RKO (cell line): ENCODE data around the gene KCNN3.

Source experiments
- DNase-seq: peaks from one replicate; pipeline ENCODE4 v3.0.0-alpha.2; 2016; ENCODE audit warnings: low spot score

KCNN3 gene

DNA sequence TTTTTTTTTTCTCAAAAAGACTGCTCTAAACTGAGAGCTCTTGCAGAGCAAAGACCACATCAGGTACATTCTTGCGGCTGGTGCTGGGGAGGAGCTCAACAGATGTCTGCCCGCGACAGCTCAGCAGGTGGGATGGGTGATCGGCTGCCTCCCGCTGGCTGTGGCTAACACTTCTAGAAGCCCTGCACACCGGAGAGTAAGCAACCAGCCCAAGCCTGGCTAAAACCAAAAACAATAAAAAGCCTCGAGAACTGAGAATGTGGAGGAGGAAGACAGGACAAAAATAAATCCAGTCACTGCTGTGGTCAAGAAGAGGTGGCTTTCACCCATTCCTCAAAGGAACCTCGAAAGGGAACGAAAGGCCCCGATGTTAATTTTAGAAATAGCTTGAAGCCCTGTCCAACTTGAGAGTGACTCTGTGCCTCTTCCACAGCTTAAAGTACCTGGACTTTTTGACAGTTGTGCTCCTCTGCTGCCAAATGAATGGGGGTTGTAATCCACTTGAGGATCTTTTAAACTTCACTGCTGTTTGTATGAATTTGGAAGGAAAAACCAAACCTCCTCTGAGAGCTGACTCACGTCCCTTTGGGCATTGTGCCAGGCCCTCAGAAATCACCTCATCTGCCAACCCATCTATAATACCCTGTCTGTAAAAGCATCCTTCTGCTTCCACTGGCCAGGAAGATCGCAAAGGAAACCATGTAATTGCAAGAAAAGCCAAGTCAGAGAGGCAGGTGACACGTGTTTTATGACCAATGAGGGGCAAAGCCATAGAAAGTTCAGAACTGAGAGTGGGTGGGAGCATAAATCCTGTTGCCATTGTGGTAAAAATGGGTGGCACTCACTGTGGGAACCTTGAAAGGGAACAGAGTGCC, 78.6 kb downstream of the KCNN3 start:
- DNase-seq = peak; percentile 44

DNA sequence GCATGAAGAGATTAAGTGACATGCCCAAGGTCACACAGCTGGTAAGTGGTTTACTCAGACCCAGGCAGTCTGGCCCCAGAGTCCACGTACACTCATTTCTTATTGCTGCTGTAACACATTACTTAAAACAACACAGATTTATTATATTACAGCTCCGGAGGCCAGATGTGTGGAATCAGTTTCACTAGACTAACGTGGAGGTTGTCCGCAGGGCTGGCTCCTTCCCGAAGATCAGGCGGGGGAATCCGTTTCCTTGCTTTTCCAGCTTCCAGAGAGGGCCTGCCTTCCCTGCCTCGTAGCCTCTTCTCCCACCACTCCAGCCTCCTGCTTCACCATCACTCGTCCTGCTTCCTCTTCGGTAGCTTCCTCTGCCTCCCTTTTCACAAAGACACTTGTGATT, 81.2 kb downstream of the KCNN3 start:
- no peak for DNase-seq

DNA sequence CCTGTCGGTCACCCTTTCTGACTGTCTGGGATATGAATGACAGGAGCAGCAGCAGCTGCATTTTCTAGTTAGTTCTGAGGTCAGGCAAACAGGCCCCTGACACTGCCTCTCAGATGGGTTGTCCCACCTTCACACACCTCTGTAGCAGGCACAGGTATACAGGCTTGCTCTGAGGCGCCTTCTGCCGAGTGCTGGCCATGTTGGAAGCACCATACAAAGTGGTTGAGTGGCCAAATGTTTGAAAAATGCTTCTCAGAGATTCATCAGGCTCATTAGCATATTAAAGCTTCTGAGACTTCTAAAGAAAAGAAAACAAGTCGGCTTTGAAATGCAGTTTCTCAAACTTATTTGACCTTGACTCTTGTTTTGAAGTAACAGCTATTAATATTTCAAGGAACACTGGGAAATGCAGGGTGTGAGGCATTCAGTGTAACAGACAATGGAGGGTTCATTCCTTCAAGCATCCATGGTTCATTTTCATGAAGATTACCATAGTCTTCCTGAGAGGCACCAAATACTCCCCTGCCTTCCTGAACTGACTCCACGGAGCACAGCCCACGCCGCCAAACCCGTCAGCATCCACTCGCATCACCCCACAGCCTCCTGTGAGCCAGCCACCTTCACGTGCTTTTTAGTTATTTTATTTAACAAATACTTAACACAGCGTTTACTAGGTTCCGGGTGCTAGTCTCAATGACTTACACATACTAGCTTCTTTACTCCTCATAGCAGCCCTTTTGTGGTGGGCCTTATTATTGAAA, 81.8 kb downstream of the KCNN3 start:
- no peak for DNase-seq

DNA sequence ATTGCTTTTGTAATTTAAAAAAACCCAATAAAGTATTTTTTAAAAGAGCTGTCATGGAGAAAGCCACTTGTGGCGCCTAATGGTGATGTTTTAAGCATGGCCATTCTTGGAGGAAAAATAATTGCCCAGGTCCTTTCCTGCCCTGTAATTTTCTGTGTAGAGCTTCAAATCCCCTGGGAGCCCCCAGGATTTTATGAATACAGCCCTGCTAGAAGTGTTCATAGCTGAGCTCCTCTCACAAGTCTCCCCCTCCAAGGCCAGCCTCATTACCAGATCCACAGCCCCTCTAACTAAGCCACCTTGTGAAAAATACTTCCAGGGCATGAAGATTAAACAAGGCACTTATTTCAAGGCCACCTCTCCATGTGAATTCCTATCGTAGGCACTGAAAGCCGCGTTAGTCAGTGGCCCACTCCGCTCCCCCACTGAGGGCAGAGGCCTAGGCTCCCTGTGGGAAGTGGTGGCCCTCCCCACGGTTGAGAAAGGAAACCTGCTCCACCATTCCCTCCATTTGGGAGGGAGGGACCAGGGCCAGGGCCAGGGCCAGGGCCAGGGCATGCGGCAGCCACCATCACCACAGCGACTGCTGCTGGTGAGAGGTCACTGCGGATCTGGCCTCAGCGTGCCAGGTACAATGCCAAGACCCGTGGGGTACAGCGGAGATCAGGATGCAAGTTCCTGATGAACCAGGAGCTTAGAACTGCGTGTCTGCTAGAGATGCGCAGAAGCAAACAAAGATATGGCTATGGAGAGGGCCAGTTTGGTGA, 83.1 kb downstream of the KCNN3 start:
- no peak for DNase-seq

DNA sequence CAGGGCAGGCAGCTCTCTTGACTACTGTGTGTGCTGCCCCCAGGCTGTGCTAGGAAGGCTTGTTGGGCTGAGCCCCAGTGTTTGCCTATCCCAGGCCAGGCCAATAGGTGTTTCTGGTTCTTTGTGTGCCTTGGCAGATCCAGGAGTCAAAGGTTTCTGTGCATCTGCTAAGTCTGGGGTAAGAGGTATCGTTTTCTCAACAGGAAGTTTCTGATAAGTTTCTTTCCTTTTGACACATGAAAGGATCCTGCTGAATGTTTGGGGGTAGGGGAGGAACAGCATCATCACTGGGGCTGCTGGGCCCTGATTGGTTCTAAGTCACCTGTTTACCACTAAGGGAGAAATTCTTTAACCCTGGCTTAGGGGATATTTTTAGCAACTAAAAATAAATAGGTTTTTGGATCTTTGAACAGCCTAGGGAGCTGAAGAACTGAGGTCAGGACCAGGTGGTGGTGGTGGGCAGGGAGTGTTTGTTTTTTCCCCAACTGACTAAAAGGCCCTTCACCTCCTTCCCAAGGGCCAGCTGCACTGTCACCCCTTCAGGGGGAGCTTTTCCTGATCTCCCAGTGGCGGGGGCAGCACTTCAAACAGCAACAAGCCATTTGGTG, 85.1 kb downstream of the KCNN3 start:
- DNase-seq = no peak

DNA sequence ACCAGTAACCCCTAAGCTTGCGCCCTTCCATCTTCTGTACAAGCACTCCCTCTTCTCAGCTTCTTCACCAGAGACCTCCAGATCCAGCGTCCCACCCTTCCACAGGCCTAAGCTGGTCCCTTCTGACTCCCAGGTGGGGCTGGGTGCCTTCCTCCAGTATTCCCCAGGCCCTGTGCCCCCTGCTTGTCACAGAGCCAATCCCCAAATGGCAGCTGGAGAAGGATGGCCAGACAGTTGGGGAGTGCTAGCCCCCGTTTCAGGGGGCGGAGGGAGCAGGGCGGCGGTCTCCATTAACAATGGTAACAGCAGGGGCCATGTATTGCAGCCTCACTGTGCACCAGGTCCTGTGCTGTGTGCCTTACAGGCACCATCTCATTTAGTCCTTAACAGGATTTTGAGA, 85.7 kb downstream of the KCNN3 start:
- no peak for DNase-seq

DNA sequence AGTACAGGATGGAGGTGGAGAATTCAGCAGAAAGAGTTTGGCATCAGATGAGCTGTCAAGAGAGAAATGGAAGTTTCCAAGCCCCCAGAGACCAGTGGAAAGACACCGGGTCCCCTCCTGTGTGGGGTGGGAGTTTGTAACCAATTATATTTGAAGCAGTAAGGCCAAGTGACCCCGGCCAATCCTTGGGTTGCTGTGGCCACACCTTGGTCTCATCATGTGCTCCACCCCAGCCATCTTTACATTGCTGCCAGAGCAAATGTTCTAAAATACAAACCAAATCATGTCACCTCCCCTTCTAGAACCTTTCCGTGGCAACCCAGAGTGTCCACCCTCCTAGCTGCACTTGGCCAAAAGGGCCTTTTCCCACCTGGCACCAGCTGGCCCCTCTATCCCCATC, 86.1 kb downstream of the KCNN3 start:
- DNase-seq = no peak

DNA sequence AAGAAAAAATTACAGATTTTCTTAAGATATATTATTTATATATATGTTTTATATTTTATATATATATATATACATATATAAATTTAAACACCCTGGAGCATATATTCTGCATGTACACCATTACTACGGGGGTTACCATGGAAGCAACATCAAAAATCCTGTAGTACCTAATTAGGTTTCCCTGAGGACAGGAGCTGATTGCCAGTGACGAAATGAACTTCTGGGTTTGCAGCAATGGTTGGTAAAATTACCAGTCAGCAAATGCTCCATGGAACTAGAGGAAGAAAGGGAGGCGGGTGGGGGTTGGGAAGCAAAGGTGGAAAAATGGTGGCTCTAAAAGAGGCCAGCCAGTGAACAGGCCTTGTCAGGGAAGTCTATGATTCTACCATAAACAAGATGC, 89.5 kb downstream of the KCNN3 start:
- no peak for DNase-seq

DNA sequence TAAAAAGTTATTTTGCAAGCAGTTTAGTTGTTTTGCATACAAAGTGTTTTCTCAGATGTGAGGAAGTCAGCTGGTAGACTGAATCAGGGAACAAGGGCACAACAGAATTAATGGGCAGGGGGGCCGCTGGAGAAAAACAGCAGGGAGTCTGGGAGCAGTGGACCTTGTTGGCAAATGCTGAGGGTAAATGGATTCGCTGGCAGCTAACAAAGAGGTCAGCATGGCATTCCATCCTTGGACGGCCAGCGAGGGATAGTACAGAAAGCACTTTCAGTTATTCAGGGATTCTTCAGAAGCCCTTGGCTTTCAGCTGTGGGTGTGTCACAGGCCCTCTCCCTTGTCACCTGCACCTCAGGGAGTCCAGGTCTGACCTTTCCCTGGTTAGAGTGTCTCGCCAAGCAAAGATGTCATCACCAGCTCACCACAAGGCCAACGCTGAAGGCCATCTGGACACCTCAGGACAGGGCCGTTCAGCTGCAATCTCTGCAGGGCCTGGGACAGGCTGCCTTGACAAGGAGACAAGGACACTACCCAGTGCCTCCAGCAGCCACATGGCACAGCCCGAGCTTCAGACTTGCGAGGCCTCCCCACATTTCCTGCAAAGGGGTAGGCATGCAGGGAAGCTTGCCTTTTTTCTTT, 90.4 kb downstream of the KCNN3 start:
- DNase-seq = no peak

DNA sequence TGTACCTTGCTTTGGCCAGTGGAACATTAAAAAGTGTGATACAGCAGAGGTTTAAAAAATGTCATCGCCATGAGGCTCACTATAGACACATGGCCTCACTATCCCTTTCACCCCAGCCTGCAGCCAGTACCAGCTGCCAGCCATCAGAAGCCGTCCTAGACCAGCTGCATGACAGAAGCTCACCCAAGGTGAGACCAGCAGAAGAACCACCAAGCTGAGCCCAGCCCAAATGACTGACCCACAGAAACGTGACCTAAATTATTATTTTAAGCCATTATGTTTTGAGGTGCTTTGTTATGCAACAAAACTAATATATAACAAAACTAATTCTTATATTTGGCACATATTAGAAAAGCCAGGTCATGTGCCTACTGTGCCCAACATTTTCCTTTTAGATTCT, 91.1 kb downstream of the KCNN3 start:
- no peak for DNase-seq

DNA sequence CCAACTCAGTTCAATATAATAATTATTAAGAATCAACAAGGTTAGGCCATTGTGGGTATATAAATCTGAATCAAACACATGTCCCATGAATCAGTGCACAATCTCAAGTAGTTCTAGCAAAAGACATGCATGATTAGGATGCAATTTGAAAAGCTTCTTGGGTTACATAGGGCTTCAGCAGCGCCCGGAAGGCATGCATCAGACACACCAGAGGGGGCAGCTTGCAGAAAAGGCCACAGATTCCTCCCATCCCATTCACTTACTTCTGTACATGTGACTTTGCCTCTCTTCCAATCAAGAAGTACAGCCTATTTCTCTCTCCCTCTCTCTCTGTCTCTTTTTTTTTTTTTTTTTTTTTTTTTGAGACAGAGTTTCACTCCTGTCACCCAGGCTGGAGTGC, 91.8 kb downstream of the KCNN3 start:
- no peak for DNase-seq

DNA sequence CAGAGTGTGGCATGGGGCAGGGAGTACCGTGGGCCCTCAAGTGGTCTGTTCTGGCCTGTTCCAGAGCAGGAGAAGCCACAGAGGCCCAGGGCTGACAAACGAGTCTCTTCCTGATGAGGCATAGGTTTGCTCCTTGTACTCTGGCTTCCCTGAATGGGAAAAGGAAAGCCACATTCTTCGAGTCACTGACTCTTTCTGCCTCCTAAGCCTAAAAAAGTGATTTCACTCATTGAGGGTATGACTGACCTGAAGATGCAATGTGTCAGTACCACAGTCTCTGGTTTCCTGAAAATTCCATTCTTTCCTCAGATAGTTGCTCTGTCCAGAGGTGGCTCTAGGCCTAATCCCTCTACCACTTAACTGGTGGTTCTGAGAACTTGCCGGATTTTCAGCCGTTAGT, 92.3 kb downstream of the KCNN3 start:
- no peak for DNase-seq

DNA sequence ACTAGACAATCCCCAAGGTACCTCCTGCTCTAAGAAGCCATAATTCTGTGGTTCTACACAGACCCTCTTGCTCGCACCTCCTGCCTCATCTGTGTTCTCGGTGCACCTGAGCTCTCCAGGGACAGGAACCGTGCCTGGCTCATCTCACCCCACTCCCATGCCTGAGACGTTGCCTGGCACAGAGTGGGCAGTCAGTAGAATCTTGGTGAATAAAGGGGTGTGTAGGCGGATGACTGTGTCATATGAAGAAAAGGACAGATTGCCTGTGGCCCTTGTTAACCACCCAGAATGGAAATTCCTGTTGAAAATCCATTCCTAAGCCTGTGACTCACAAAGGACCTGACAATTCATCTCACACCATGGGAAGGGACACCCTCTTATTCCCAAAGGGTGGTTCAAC, 92.9 kb downstream of the KCNN3 start:
- no peak for DNase-seq

DNA sequence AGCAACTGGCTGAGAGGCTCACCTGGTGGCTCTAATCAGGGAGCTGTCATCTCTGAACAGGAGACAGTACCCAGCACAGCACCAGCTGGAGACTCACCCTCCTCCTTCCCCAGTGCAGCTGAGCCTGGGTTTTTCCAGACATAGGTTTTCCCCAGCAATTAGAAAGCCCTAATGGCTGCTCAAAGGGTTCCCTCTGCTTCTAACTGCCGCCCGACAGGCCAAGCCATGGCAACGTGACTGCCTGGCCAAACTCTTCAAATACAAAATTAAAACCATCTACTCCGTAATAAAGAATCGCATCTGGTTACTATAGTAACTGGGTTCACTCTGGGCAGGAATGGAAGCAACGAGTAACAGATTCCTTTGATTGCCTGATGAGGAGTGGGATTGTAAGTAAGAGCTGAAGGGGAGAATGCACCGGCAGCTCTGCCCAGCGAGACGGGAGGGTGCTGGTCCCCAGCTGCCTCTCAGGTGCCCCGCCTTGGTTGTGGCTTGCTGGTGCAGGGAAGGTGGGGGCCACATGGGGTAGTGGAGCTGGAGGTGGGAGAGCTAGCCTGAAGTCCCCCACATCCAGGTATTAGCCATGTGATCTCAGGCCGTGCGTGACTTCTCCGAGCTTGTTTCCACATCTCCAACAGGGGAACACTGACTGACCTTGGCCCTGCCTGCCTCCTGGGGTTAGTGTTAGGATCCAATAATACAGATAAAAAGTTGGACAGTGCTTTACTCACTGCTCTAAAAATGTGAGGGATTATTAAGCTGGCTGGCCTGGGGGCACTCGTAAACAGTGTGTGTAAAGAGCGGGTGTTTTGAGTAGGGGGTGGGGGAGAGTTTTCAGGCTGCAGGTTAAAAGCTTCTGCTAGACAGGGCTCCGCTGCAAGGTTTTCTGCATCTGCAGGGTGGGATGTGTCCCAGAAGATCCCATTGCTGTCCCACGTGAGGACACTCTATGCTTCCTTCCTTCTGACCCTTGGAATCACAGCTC, 94.2 kb downstream of the KCNN3 start:
- no peak for DNase-seq

DNA sequence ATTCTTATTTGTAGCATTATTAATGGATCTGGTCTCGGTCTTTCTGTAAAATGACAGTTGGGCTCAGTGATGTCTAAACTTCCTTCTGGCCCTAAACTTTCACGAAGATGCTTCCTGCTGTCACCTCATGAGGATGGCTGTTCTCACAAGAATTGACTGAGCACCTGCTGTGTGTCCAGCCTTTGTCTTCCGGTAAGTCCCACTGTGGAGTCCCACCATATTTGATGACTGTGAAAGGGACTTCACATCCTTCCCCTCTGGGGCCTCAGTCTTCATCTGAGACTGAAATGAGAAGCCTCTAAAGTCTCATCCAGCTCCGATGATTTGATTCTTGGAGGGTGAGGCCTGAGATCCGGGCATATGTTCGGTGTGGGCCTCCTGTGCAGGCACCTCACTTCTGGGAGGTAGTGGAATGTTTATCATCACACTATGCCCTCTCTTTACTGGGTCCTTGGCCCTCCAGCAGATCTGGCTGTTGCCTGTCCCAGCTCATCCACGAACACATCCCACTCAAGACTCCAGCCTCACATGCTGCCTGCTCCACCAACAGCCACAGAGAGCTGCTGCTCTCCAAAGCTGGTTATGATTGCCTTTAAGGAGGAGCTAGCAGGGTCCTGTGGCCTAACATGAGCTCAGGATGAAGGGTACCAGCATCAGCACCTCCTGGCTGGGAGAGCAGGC, 95.8 kb downstream of the KCNN3 start:
- DNase-seq = no peak

DNA sequence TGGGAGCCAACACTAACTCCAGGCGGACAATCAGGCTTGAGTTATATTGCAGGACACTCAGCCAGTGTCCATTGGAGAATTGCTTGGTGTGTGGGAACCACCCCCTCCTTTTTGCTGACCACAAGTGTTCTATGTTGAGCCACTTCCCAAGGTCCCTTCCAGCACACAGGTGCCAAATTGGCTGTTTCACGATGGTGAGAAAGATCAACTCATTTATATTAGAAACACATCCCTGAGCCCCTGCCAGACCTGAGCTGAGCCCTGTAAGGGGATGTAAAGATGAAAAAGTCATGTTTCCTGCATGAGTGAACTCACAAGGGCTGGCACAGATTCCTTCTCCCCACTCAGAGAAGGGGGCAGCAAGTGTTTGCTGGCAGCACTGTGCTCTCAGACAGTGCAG, 96.5 kb downstream of the KCNN3 start:
- DNase-seq = no peak

DNA sequence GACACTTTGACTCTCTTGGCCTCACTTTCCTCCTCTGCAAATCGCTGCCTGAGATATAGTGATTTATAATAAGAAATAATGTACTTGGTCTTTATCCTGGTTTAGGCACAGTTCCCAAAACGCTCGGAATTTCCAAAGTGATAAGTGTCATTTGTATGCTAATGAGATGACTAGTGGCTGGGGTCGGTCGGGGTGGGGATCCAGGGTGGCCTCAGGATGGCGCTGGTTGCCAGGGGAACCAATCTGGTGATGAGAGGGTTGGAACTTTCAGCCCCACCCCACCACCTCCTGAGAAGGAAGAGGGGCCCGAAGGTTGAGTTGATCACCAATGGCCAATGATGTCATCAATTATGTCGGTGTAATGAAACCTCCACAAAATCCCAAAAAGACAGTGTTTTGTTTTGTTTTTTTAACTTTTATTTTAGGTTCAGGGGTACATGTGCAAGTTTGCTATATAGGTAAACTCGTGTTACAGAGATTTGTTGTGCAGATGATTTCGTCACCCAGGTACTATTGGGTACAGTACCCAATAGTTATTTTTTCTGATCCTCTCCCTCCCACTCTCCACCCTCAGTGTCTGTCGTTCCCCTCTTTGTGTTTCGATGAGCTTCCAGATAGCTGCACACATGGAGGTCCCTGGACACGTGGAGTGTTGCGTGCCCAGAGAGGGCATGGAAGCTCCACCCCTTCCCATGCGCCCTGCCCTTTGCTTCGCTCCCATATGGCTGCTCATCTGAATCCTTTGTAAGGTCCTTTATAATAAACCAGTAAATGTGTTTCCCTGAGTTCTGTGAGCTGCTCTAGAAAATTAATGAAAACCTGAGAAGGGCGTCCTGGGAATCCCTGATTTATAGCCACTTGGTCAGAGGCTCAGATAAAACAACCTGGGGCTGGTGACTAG, 97.2 kb downstream of the KCNN3 start:
- DNase-seq = no peak

DNA sequence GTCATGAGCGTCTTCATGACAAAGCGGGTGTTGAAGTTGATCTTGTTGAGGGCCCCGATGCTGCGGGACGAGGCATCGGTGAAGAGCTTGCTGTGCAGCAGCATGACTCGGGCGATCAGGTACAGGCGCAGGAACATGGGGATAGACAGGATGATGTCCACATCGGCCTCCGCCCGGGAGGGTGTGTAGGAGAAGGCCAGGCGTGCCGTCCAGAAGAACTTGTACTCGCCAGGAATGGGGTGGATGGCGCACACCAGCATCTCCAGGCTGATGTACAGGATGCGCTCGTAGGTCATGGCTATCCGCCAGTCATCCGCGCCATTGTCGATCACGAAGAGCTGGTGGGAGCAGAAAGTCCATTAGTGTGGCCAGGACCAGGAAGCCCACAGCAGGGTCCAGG, 98.0 kb downstream of the KCNN3 start:
- no peak for DNase-seq
